ENCODE results near the gene GID8. TPM values are rescaled to one million over a fixed set of nuclear protein-coding genes. Genes with fewer than 3 reads are reported as not detected.
A peak's percentile ranks its signal among the peaks of the same experiment; 100 is the strongest.
"Not testable (repeated sequence)": the region's sequence is repeated elsewhere in the genome, so short reads cannot be mapped to it uniquely, and the experiment has no call there.

The GID8 gene
- total RNA-seq, 1 donor from 2014 or later, result 48.7 TPM

- H3K27ac Mint-ChIP-seq, result no peak overlapping the region
- peaks cover 2% of the 10 kb centered on the region for H3K27me3 Mint-ChIP-seq (ENCODE audit: insufficient read depth, low read depth)
- peak; percentile 85 for DNase-seq (ENCODE audit: low spot score)
- Histone ChIP-seq H2AFZ (replicated peaks) (no peak overlapping the region), H3K9ac (no peak overlapping the region), H3K4me3 (no peak overlapping the region), H3K4me1 (peaks cover 67% of the 10 kb centered on the region), H4K20me1 (ENCODE audit: low read depth) (peaks cover 98% of the 10 kb centered on the region), H3K27ac (no peak overlapping the region), H3F3A (ENCODE audit: low read depth) (peaks cover 45% of the 10 kb centered on the region), H3K27me3 (no peaks in the 10 kb centered on the region), H3K4me2 (no peak overlapping the region), H3K79me2 (ENCODE audit: low read depth) (peaks cover 100% of the 10 kb centered on the region), H3K36me3 (no peaks in the 10 kb centered on the region), H3K9me3 (ENCODE audit: low read depth) (no peaks in the 10 kb centered on the region)
- peak overlapping the region; percentile 72 for H3K4me3 Mint-ChIP-seq
- no peaks in the 10 kb centered on the region for H3K9me3 Mint-ChIP-seq
- no peaks in the 10 kb centered on the region for H3K36me3 Mint-ChIP-seq
- TF ChIP-seq EZH2 (IDR thresholded peaks at IDR 0.05) (no peak), CTCF (IDR thresholded peaks at IDR 0.05) (peak; percentile 63)
- H3K4me1 Mint-ChIP-seq, result peaks cover 72% of the 10 kb centered on the region
Observed at GRCh38 chr20:62921119-62921687, 16.7 kb upstream of the GID8 start.

DNA sequence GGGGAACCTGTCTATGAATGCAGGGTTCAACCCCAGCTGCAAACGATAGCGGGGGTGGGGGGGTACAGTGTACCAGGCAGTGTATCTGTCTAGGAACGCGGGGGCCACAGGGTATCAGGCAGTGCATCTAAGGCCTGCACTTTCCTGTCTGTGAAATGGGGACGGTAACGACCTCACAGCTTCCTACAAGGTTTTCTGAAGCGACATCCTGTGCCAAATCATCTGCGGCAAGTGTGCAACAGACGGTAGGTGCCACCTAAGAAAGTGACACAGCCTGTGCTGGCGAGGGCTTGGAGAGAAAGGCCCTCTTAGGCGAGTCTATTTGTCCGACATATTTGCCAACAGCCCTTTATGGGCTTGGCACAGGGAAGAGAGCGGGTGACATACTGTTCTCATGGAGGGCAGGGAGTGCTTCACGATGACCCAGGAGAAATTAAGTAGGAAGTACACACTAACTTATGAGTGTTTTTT lies 15.5 kb upstream of the GID8 start:
- DNase-seq (ENCODE audit: low spot score), result no peak
- Histone ChIP-seq H3K9ac (no peak overlapping the region), H3K4me3 (no peak overlapping the region), H3K79me2 (ENCODE audit: low read depth) (peaks cover 98% of the 10 kb centered on the region), H3K27ac (no peak overlapping the region), H3K36me3 (no peaks in the 10 kb centered on the region), H3F3A (ENCODE audit: low read depth) (peaks cover 43% of the 10 kb centered on the region), H4K20me1 (ENCODE audit: low read depth) (peaks cover 95% of the 10 kb centered on the region), H3K9me3 (ENCODE audit: low read depth) (no peaks in the 10 kb centered on the region), H2AFZ (replicated peaks) (no peak overlapping the region), H3K27me3 (no peaks in the 10 kb centered on the region), H3K4me2 (no peak overlapping the region), H3K4me1 (peaks cover 59% of the 10 kb centered on the region)
- TF ChIP-seq EZH2phosphoT487 (IDR thresholded peaks at IDR 0.05) (no peak), EZH2 (IDR thresholded peaks at IDR 0.05) (no peak), CTCF (IDR thresholded peaks at IDR 0.05) (no peak)
- no peaks in the 10 kb centered on the region for H3K9me3 Mint-ChIP-seq
- H3K4me3 Mint-ChIP-seq, result peak overlapping the region; percentile 54
- no peaks in the 10 kb centered on the region for H3K36me3 Mint-ChIP-seq
- peak overlapping the region; percentile 44 for H3K27ac Mint-ChIP-seq
- H3K27me3 Mint-ChIP-seq (ENCODE audit: insufficient read depth, low read depth), result peaks cover 4% of the 10 kb centered on the region
- H3K4me1 Mint-ChIP-seq, result peaks cover 66% of the 10 kb centered on the region

DNA sequence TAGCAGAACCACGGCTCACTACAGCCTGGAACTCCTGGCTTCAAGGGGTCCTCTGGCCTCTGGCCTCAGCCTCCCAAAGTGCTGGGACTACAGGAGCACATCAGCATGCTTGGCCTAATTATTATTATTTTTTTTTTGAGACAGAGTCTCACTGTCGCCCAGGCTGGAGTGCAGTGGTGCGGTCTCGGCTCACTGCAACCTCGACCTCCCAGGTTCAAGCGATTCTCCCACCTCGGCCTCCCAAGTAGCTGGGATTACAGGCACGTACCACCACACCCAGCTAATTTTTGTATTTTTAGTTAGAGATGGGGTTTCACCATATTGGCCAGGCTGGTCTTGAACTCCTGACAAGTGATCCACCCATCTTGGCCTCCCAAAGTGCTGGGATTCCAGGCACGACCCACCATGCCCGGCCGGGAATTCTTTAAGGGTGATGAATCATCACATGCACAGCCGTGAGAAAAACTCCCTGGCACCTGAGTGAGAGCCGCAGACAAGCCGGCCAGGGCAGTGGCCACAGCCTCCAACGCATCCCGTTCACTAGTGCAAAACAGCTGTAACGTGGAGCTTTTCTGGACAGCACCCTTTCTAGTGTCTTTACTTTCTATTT lies 14.8 kb upstream of the GID8 start:
- not testable (repeated sequence) for H3K27ac ChIP-seq, H3K4me3 Mint-ChIP-seq

More for the DNA sequence above, 14.8 kb upstream of the GID8 start:
- Histone ChIP-seq H3F3A (ENCODE audit: low read depth) (peaks cover 43% of the 10 kb centered on the region), H4K20me1 (ENCODE audit: low read depth) (peaks cover 95% of the 10 kb centered on the region), H3K79me2 (ENCODE audit: low read depth) (peaks cover 98% of the 10 kb centered on the region), H3K4me1 (peaks cover 52% of the 10 kb centered on the region)
- H3K27me3 Mint-ChIP-seq (ENCODE audit: insufficient read depth, low read depth); H3K9me3 ChIP-seq (ENCODE audit: low read depth); H3K27me3 ChIP-seq; H3K36me3 Mint-ChIP-seq; H3K4me2 ChIP-seq; H2AFZ ChIP-seq (replicated peaks); H3K36me3 ChIP-seq; H3K27ac Mint-ChIP-seq; DNase-seq (ENCODE audit: low spot score); H3K9me3 Mint-ChIP-seq; H3K9ac ChIP-seq; H3K4me3 ChIP-seq: not testable (repeated sequence)
- H3K4me1 Mint-ChIP-seq, result peaks cover 64% of the 10 kb centered on the region

All from neural progenitor cell (in vitro differentiated cells).